Motor neuron (in vitro differentiated cells): Measurements from ENCODE around the gene DNAH8. TPM values are rescaled to one million over a fixed set of nuclear protein-coding genes. Genes with fewer than 3 reads are reported as not detected.

Experiments used
- ATAC-seq, 8 experiments: fragments of 200-7000 bp; cut with Tn5 transposase; replicated peaks in 6 of 8; 2 replicates each; pipeline ENCODE4 v1.8.0; 2021; ENCODE audit warnings: mild to moderate bottlenecking in 8 of 8, moderate library complexity in 8 of 8
- H3K27ac ChIP-seq, 2 donors: fragments of 250-450 bp; sonication (Bioruptor Pico); 2 replicates each; pipeline ENCODE4 v1.9.0; 2021; ENCODE audit warnings: antibody characterized with exemption in 2 of 2, mild to moderate bottlenecking in 2 of 2, moderate library complexity in 1 of 2
- H3K4me1 ChIP-seq, 2 donors: fragments of 250-450 bp; sonication (Bioruptor Pico); replicated peaks in 1 of 2; 2 replicates each; pipeline ENCODE4 v1.6.1; 2021; ENCODE audit warnings: antibody characterized with exemption in 2 of 2, mild to moderate bottlenecking in 2 of 2, moderate library complexity in 1 of 2
- H3K4me3 ChIP-seq, 5 donors: fragments of 250-450 bp; sonication (Bioruptor Pico); 2 replicates each; pipeline ENCODE4 v1.9.0; 2021; ENCODE audit warnings: antibody characterized with exemption in 5 of 5, mild to moderate bottlenecking in 5 of 5, moderate library complexity in 4 of 5
- WGBS, 10 experiments: fragments of 450-650 bp; shearing (Covaris generic); methylation state at CpG; one replicate each; pipeline ENCODE4 v1.0.0; 2022; 5-methylcytosine and 5-hydroxymethylcytosine counted together
- in situ Hi-C, 9 experiments: fragments of 400-800 bp; cut with MboI; loops; one replicate each; pipeline ENCODE4 v1.15.0; 2021; ENCODE audit warnings: low sequenced_read_pairs in 9 of 9, low pct_unique_long_range_greater_than_20kb in 2 of 9; ENCODE audit not compliant: unreplicated experiment in 9 of 9
- total RNA-seq, 8 experiments: library from RNA; unstranded; fragments of 300-600 nt; gene quantifications; 2 replicates each; pipeline versions ENCODE4 v1.2.3 to v1.2.4, GENCODE V29; 2022

Gene DNAH8
- total RNA-seq, 8 experiments from 2014 or later, result 0.04 to 0.69 (median 0.06) TPM; not detected in 2

DNA sequence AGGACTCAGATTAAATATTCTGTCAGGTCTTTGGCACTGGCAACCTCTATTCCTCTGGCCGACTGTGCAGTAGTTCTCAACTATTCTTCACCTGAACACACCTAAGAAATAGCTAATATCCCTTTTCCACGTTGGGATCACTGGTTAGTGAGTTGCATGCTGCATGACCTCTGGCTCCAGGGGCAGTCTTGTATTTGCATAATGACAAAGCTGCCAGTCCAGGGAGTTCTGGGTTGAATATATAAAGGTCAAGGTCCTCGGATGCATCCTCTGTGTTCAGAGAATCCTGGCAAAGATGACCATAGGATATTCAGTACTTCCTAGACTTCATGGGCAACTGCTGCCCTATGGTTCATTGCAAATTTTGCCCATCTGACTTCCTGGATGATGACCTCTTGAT is 131.2 kb downstream of the DNAH8 start:
- Histone ChIP-seq H3K27ac (no peak overlapping the region), H3K4me3 (no peak overlapping the region), H3K4me1 (no peaks in the 10 kb centered on the region)
- 25 to 90% (median 60%) methylated on average over 1 to 3 of the region's 3 CpGs; no CpG with 5 or more reads in 5 of the 10 experiments for WGBS, 10 experiments
- in situ Hi-C loops, result no loop called here
- ATAC-seq, result no peak

DNA sequence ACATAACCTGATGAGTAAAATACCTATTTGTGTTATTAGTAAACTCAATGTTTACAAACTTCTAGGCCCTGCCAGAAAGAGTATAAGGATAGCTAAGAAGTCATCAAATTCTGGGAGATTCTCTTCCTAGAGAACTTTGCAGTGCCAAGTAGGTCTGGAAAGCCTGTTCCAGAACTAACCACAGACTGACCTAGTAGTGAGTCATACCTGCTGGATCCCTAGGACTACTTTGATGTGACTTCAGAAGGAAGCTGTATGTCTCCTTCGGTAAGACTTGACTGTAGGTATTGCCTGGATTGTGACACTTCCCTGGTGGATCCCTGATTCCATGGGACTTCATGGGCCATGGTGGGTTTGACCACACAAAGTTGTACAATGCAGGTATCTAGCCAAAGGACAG is 131.7 kb downstream of the DNAH8 start:
- no peak overlapping the region for H3K4me3 ChIP-seq
- no peak overlapping the region for H3K27ac ChIP-seq
- no peaks in the 10 kb centered on the region for H3K4me1 ChIP-seq
- WGBS, 10 experiments, result 17 to 100% (median 85%) methylated on average over 1 of the region's 1 CpG; no CpG with 5 or more reads in 2 of the 10 experiments
- in situ Hi-C loops, result no loop called here
- ATAC-seq, result no peak

DNA sequence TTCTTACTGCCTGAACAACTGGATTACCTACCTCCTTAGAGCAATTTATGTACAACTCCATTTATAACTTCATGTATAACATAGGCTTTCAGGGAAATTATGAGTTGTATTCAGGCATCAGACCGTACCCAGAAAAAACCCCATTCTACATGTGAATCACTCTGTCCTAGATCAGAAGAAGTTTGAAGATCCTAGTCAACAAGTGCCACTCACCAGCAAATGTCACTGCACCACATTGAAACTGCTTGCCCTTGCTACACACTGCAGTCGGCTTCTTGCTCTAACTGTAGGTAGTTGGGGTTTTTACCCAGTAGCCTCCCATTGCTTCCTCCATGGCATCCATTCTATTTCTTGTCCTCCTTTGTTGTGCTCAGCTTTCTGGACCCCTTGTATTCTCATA is 132.4 kb downstream of the DNAH8 start:
- H3K27ac ChIP-seq, result no peak overlapping the region
- no peaks in the 10 kb centered on the region for H3K4me1 ChIP-seq
- ATAC-seq, result no peak
- WGBS, 10 experiments, result 33 to 100% (median 89%) methylated on average over 1 to 2 of the region's 2 CpGs
- H3K4me3 ChIP-seq, result no peak overlapping the region
- in situ Hi-C loops, result no loop called here

DNA sequence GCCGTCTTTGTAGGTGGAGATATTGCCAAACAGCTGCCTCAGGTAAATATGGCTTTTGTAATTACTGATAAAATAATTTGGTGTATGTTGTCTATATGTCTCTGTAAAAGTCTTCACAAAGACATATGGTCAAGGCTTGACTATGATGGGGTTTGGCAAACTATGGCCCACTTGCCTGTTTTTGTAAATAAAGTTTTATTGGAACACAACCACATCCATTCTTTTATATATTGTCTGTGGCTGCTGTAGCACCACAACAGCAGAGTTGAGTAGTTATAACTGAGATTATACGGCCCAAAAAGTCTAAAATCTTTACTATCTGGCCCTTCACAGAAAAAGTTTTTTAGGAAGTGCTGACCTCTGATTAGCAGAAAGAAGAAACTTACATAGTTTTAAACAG is 133.6 kb downstream of the DNAH8 start:
- Histone ChIP-seq H3K27ac (no peak overlapping the region), H3K4me3 (no peak overlapping the region), H3K4me1 (no peaks in the 10 kb centered on the region)
- ATAC-seq, result no peak
- WGBS, 10 experiments, result 38 to 100% (median 93%) methylated on average over 1 to 2 of the region's 2 CpGs; no CpG with 5 or more reads in 1 of the 10 experiments
- in situ Hi-C loops, result no loop called here

DNA sequence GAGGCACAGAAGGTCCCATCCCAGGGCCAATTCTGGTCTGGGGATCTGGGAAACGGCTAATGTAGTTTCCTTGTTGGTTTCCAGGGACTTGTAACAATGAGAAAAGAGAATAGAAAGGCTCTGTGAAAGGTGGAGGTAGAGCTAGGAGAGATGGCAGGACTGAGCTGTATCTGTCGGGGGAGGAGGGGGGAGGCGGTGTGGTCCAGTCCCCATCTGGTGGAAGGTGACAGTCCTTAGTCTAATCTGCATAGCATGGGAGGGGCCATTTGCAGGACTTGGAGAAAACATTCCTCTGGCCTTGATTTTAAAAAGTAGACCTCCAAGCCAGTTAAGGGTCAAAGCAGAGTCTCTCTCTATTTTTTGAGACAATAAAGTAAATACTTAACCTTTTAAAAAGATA is 137.1 kb downstream of the DNAH8 start:
- 0 to 90% (median 80%) methylated on average over 1 to 3 of the region's 3 CpGs; no CpG with 5 or more reads in 3 of the 10 experiments for WGBS, 10 experiments
- no peak overlapping the region for H3K4me3 ChIP-seq
- no peak overlapping the region for H3K27ac ChIP-seq
- in situ Hi-C loops, result loop anchor here in 6 of 9 experiments (25.0 kb wide), 3 partner anchors 310 to 460 kb away; partner anchors contain the start of genes KCNK16 (in 4 of the 6) and KCNK17 (in 4 of the 6)
- H3K4me1 ChIP-seq, result no peaks in the 10 kb centered on the region
- no peak for ATAC-seq

DNA sequence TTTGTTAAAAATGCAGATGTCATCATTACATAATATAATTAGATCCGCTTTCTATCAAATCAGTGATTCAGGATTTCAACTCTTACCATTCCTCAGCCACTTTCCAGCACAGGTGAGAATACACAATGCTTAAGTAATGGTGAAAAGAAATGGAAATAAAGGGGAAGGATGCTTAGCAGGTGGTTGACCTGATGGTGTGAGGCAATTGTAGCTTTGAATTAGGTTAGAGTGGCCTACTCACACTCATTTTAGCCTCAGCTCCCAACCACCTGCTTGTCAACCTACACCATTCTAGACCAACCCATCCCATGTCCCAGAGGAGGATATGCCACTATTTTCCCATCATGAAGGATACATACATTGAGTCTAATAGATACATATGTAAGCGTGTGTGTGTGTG is 138.1 kb downstream of the DNAH8 start:
- WGBS, 10 experiments, result 6 to 100% (median 89%) methylated on average over 1 to 2 of the region's 2 CpGs; no CpG with 5 or more reads in 3 of the 10 experiments
- Histone ChIP-seq H3K4me3 (no peak overlapping the region), H3K27ac (no peak overlapping the region), H3K4me1 (no peaks in the 10 kb centered on the region)
- no peak for ATAC-seq
- in situ Hi-C loops, result loop anchor here in 6 of 9 experiments (25.0 kb wide), 3 partner anchors 309 to 459 kb away; partner anchors contain the start of genes KCNK16 (in 4 of the 6) and KCNK17 (in 4 of the 6)

DNA sequence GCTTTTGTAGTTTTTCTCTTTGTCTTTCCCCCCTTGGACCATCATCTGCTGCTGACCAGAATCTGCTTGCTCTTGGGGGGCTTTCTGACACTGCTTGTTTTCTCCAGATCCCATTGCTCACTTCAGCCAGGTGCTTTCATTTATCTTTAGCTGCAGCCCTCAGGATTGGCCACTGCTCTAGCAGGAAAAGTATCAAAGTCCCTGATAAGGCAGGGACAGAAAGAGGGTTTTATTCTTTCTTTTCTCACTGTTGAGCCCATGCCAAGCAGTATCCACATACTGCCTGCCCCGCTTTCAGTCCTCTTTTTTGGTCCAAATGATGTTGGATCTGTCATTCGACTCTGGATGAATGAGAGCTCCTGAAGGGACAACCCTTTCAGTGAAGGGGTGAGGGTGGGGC is 141.4 kb downstream of the DNAH8 start:
- H3K27ac ChIP-seq, result no peak overlapping the region
- WGBS, 10 experiments, result 0 to 87% (median 52%) methylated on average over 1 to 2 of the region's 2 CpGs; no CpG with 5 or more reads in 1 of the 10 experiments
- ATAC-seq, result no peak
- H3K4me3 ChIP-seq, result no peak overlapping the region
- in situ Hi-C loops, result loop anchor here in 6 of 9 experiments (25.0 kb wide), 3 partner anchors 306 to 456 kb away; partner anchors contain the start of genes KCNK16 (in 4 of the 6) and KCNK17 (in 4 of the 6)
- no peaks in the 10 kb centered on the region for H3K4me1 ChIP-seq

DNA sequence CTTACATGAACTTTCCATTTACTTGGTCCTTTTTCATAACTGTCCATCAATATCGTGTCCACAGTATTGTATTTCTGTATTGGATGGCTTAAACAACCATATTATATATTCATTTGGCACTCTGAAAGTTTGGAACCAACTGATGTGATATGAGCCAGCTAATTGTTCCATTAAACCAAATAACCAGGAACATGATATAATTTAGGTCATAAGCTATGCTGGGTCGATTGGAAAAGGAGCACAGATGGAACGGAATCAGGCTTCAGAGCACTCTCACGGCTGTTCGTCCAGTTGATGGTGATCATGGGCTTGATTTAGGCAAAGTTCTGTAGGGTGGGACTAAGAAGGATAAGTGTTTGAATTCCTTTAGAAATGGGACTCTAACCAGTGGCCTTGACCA is 142.7 kb downstream of the DNAH8 start:
- no peak overlapping the region for H3K4me3 ChIP-seq
- H3K27ac ChIP-seq, result no peak overlapping the region
- H3K4me1 ChIP-seq, result no peaks in the 10 kb centered on the region
- WGBS, 10 experiments, result 14 to 100% (median 91%) methylated on average over 3 to 5 of the region's 5 CpGs; no CpG with 5 or more reads in 2 of the 10 experiments
- in situ Hi-C loops, result loop anchor here in 6 of 9 experiments (25.0 kb wide), 3 partner anchors 304 to 454 kb away; partner anchors contain the start of genes KCNK16 (in 4 of the 6) and KCNK17 (in 4 of the 6)
- ATAC-seq, result no peak

DNA sequence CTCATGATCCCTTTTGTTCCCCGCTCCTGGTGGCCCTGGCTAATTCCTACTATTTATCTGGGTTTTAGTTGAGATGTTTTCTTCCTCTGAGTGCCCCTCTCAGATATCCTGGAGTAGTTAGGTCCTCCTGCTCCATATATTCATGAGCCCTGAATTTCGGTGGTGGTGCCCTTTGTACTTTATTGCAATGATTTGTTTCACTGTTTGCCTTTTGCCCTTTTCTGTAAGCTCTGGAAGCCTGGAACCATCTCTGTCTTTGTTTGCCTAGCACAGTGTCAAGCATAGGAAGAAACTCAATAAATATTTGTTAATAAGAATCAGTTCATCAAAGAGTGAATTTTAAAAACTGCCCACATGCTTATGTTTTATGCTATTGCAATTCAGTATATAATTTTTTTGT is 144.9 kb downstream of the DNAH8 start:
- H3K4me3 ChIP-seq, result no peak overlapping the region
- H3K4me1 ChIP-seq, result no peaks in the 10 kb centered on the region
- H3K27ac ChIP-seq, result no peak overlapping the region
- WGBS, 10 experiments, result 15 to 83% (median 44%) methylated on average over 1 to 2 of the region's 2 CpGs; no CpG with 5 or more reads in 1 of the 10 experiments
- ATAC-seq, result no peak
- in situ Hi-C loops, result loop anchor here in 6 of 9 experiments (25.0 kb wide), 3 partner anchors 302 to 452 kb away; partner anchors contain the start of genes KCNK16 (in 4 of the 6) and KCNK17 (in 4 of the 6)

DNA sequence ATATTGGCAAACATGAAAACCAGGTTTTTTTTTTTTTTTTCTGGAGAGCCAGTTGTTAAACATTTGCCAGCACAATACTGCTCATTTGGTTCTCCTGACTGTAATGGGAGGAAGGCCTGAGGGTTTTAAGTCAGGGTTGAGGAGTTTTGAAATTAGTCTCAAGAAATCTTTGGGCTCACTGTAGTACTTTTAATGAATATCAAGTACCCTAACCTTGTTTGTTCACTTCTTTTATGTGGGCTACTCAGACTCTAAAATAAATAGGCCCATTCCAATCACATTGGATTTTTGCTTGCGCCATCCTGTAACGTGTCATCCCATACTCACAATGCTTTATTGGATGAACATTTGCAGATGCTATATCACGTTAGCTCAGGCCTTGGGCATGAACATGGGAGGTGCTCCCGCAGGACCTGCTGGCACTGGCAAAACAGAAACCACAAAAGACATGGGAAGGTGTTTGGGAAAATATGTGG is 146.9 kb downstream of the DNAH8 start:
- in situ Hi-C loops, result loop anchor here in 6 of 9 experiments (25.0 kb wide), 3 partner anchors 300 to 450 kb away; partner anchors contain the start of genes KCNK16 (in 4 of the 6) and KCNK17 (in 4 of the 6)
- no peak for ATAC-seq

DNA sequence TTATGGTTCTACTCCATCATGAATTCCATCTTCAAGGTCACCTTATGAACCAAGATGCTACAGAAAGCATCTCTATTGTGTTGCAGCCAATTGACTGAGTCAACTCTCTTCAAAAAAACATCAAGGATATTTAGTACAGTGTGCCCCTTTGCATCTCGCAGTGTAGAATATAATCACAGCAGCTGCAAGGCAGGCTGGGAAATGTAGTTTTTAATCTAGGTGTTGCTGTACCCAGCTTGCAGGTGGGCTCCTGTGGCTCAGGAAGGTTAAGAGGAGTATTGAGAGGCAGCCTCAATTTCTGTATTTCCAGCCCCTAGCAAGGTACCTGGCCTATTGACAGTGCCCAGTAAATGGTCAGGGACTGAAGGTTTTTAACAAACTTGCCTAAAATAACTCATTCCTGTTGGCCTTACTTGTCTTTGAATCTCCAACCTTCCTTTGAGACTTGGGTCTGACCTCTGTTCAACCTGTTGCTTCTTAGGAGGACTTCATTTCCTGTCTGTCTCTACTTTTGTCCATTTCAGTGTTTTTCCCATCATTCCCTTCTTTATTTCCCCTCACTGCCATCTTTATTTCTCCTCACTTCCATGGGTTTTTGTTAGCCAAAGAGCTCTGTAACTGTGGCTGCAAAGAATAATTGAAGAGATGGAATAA is 150.5 kb downstream of the DNAH8 start:
- no peak for ATAC-seq
- Histone ChIP-seq H3K27ac (no peak overlapping the region), H3K4me3 (no peak overlapping the region), H3K4me1 (no peaks in the 10 kb centered on the region)
- WGBS, 10 experiments, result 0 to 100% (median 57%) methylated on average over 1 of the region's 1 CpG; no CpG with 5 or more reads in 5 of the 10 experiments
- in situ Hi-C loops, result loop anchor here in 6 of 9 experiments (25.0 kb wide), 3 partner anchors 297 to 447 kb away; partner anchors contain the start of genes KCNK16 (in 4 of the 6) and KCNK17 (in 4 of the 6)

More for the DNA sequence above, 146.9 kb downstream of the DNAH8 start:
- no peaks in the 10 kb centered on the region for H3K4me1 ChIP-seq
- 5 to 100% (median 88%) methylated on average over 1 to 4 of the region's 4 CpGs for WGBS, 10 experiments
- no peak overlapping the region for H3K27ac ChIP-seq
- no peak overlapping the region for H3K4me3 ChIP-seq

DNA sequence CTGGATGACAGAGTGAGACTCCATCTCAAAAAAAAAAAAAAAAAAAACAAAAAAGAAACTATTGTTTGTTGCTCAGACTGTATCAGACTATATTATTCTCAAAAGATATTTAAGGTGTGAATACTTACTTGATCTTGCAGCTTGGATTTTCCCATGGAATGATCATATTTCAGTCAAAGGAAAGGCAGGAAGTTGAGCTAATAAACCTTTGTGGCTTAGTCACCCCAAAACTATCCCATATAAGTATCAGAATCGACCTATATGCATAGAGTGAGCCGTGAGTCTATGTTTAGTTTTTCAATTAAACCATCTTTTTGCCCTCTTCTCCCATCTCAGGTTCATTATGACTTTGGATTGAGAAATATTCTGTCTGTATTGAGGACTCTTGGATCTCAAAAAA is 152.6 kb downstream of the DNAH8 start:
- ATAC-seq, result no peak
- Histone ChIP-seq H3K27ac (no peak overlapping the region), H3K4me3 (no peak overlapping the region), H3K4me1 (no peaks in the 10 kb centered on the region)
- in situ Hi-C loops, result loop anchor here in 6 of 9 experiments (25.0 kb wide), 3 partner anchors 295 to 445 kb away; partner anchors contain the start of genes KCNK16 (in 4 of the 6) and KCNK17 (in 4 of the 6)
- 0 to 93% (median 48%) methylated on average over 1 to 2 of the region's 2 CpGs; no CpG with 5 or more reads in 2 of the 10 experiments for WGBS, 10 experiments
